Endothelial cell of umbilical vein (primary cell): ENCODE results near the gene PPCDC. TPM values are rescaled to one million over a fixed set of nuclear protein-coding genes. Genes with fewer than 3 reads are reported as not detected.

Experiments
- BruUV-seq: library from RNA; stranded (reverse); fragments of 400-500 nt; replicated peaks from 2 replicates; lab custom pipeline; 2021; lab: Mats Ljungman, UMichigan
- CTCF ChIA-PET: fragments of 300-600, 350-600 bp; sonication (Branson Sonifier 250); formaldehyde crosslinking; loops from one replicate; lab custom pipeline; 2021; ENCODE audit warnings: antibody characterized with exemption, inconsistent platforms; lab: Charles Lee
- POLR2A ChIA-PET: fragments of 300-600, 350-600 bp; sonication (Branson Sonifier 250); formaldehyde crosslinking; loops from one replicate; lab custom pipeline; 2021; ENCODE audit warnings: antibody characterized with exemption, inconsistent platforms; lab: Charles Lee
- DNase-seq: peaks from one replicate; pipeline ENCODE4 v3.0.0-alpha.2; 2011; ENCODE audit warnings: low read depth, low spot score
- FAIRE-seq: peaks from 2 replicates; lab custom pipeline; 2011; peaks lifted over from hg19 to GRCh38; lab: Jason Lieb, UNC
- H2AFZ ChIP-seq: 2 replicates; pipeline ENCODE4 v1.6.0; 2012; ENCODE audit warnings: low read depth, low read length, control low read depth, inconsistent platforms
- H3K27ac ChIP-seq: 2 replicates; pipeline ENCODE4 v1.5.1; 2011; ENCODE audit warnings: low read depth, mild to moderate bottlenecking, control low read depth, low read length, moderate library complexity; ENCODE audit not compliant: insufficient read depth
- H3K27me3 ChIP-seq, 2 experiments: 2 replicates each; pipeline versions ENCODE4 v1.6.0 to v1.6.1; 2011; ENCODE audit warnings: low read length in 2 of 2, mixed read lengths in 1 of 2; ENCODE audit not compliant: control insufficient read depth in 2 of 2, insufficient read depth in 2 of 2
- H3K36me3 ChIP-seq, 2 experiments: 2 replicates in 1 of 2; 3 replicates in 1 of 2; pipeline ENCODE4 v1.5.1; 2011; ENCODE audit warnings: low read length in 2 of 2, mild to moderate bottlenecking in 1 of 2, moderate library complexity in 1 of 2; ENCODE audit not compliant: control insufficient read depth in 2 of 2, insufficient read depth in 2 of 2; ENCODE audit errors: extremely low read depth in 1 of 2
- H3K4me1 ChIP-seq: 3 replicates; pipeline ENCODE4 v1.5.1; 2011; ENCODE audit warnings: mild to moderate bottlenecking, low read length; ENCODE audit not compliant: control insufficient read depth, insufficient read depth; ENCODE audit errors: extremely low read depth
- H3K4me2 ChIP-seq: 2 replicates; pipeline ENCODE4 v1.6.1; 2011; ENCODE audit warnings: low read length, control low read depth, mixed read lengths; ENCODE audit not compliant: insufficient read depth
- H3K4me3 ChIP-seq, 3 experiments: fragments of 200-600 bp in 1 of 3; sonication (generic), shearing (Covaris generic) in 1 of 3; replicated peaks in 1 of 3; 2 replicates each; pipeline ENCODE4 v1.5.1; 2011 to 2016; ENCODE audit warnings: control low read depth in 3 of 3, low read length in 3 of 3, mild to moderate bottlenecking in 2 of 3, inconsistent platforms in 1 of 3, low read depth in 1 of 3, moderate library complexity in 1 of 3; ENCODE audit not compliant: insufficient read depth in 1 of 3
- H3K79me2 ChIP-seq: 2 replicates; pipeline ENCODE4 v1.6.0; 2012; ENCODE audit warnings: low read length, inconsistent platforms; ENCODE audit not compliant: control insufficient read depth, insufficient read depth
- H3K9ac ChIP-seq: replicated peaks from 2 replicates; pipeline ENCODE3; 2011; ENCODE audit warnings: low read length, control low read depth; ENCODE audit not compliant: insufficient read depth; ENCODE audit errors: extremely low read depth
- H3K9me1 ChIP-seq: replicated peaks from 3 replicates; pipeline ENCODE4 v1.6.0; 2011; ENCODE audit warnings: mild to moderate bottlenecking, low read length; ENCODE audit not compliant: control insufficient read depth, insufficient read depth; ENCODE audit errors: extremely low read depth
- H3K9me3 ChIP-seq: replicated peaks from 2 replicates; pipeline ENCODE4 v1.5.1; 2012; ENCODE audit warnings: low read length, inconsistent platforms; ENCODE audit not compliant: control insufficient read depth, insufficient read depth
- H4K20me1 ChIP-seq: replicated peaks from 2 replicates; pipeline ENCODE3; 2011; ENCODE audit warnings: mild to moderate bottlenecking, low read length; ENCODE audit not compliant: control insufficient read depth, insufficient read depth; ENCODE audit errors: extremely low read depth
- FOS ChIP-seq: IDR thresholded peaks from 2 replicates; pipeline ENCODE4 v1.6.1; 2011; ENCODE audit warnings: mild to moderate bottlenecking, low read length, moderate library complexity, borderline replicate concordance; ENCODE audit not compliant: insufficient read depth
- JUN ChIP-seq: IDR thresholded peaks from 2 replicates; pipeline ENCODE4 v1.6.1; 2011; ENCODE audit warnings: borderline replicate concordance, low read depth; ENCODE audit not compliant: insufficient read length, insufficient read depth
- MYC ChIP-seq: IDR thresholded peaks from one replicate; pipeline ENCODE4 v1.6.1; 2011; ENCODE audit warnings: mild to moderate bottlenecking, low read depth, low read length
- POLR2A ChIP-seq: IDR thresholded peaks from 2 replicates; pipeline ENCODE4 v1.6.1; 2012; ENCODE audit warnings: low read depth, mild to moderate bottlenecking, control low read depth, low read length
- dilution Hi-C: fragments of 300-500 bp; cut with MboI; formaldehyde crosslinking; loops from one replicate; pipeline ENCODE4 v1.15.0; 2019; ENCODE audit warnings: low sequenced_read_pairs; ENCODE audit not compliant: extremely low pct_ligation_motif_present
- intact Hi-C: fragments of 100-400 bp; cut with micrococcal nuclease; formaldehyde crosslinking; loops from one replicate; pipeline ENCODE4 v1.10.0; 2022
- polyA plus RNA-seq, 4 experiments: library from polyadenylated mRNA; depleted of rRNA in 3 of 4; stranded (reverse) in 3 of 4; unstranded in 1 of 4; fragments of >200 nt; gene quantifications; 2 replicates each; pipeline versions ENCODE4 v1.2.1 to v1.2.3, GENCODE V29; 2011 to 2012; ENCODE audit warnings: missing spikeins in 1 of 4
- total RNA-seq: library from RNA; stranded (reverse); gene quantifications from 2 replicates; pipeline ENCODE4 v1.2.3, GENCODE V29; 2021

Gene PPCDC
- total and polyA plus RNA-seq, 2 donors (not counting 3 experiments of a cell fraction or from before 2014, with no cell fraction given): 14.5 to 21.4 TPM

DNA sequence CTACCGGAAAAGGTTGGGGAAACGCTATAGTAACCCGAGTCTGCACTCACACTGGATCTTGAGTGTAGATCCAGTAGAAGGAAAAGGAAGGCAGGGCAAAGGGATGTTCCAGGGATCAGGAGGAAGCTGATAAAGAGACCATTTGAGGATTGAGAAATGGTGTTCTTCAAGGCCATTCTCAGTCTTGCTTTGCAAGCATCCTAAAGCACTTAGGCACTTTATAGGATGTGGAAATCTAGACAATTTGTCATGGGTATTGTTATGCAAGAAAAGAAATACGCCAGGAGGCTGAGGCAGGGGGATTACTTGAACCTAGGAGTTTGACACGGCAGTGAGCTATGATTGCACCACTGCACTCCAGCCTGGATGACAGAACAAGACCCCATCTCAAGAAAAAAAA, 41.2 kb upstream of the PPCDC start:
- Histone ChIP-seq H3K9me1 (no peaks in the 10 kb centered on the region), H3K4me1 (peaks cover 4% of the 10 kb centered on the region), H3K27ac (no peak overlapping the region), H2AFZ (no peak overlapping the region), H3K27me3 (peaks cover 2 to 3% of the 10 kb centered on the region in 2 experiments), H3K4me2 (no peak overlapping the region), H3K36me3 (no peaks in the 10 kb centered on the region), H4K20me1 (no peaks in the 10 kb centered on the region), H3K9me3 (no peaks in the 10 kb centered on the region), H3K9ac (no peak overlapping the region), H3K4me3 (no peak overlapping the region), H3K79me2 (no peaks in the 10 kb centered on the region)
- CTCF ChIA-PET: no interaction called here
- BruUV-seq: no TSS peak
- TF ChIP-seq POLR2A: no peak
- TF ChIP-seq MYC: no peak
- no peak for TF ChIP-seq JUN
- intact Hi-C loops: no loop called here
- dilution Hi-C loops: no loop called here
- FAIRE-seq (no peak), DNase-seq (no peak)
- POLR2A ChIA-PET: no interaction called here

GRCh38 chr15:74983725-74984231, 39.6 kb upstream of the PPCDC start:
- no peak overlapping the region for H3K27ac ChIP-seq
- H4K20me1 ChIP-seq: no peaks in the 10 kb centered on the region
- no peak overlapping the region for H3K4me2 ChIP-seq
- FAIRE-seq: no peak
- TF ChIP-seq FOS (peak; percentile 74), JUN (peak; percentile 45), POLR2A (no peak)
- no peaks in the 10 kb centered on the region for H3K9me3 ChIP-seq
- H3K9ac ChIP-seq: no peak overlapping the region
- BruUV-seq: no TSS peak
- ChIA-PET CTCF (no interaction called here), POLR2A (no interaction called here)
- intact Hi-C loops: no loop called here
- dilution Hi-C loops: no loop called here
- peaks cover 4% of the 10 kb centered on the region for H3K4me1 ChIP-seq
- no peaks in the 10 kb centered on the region for H3K9me1 ChIP-seq
- no peak overlapping the region for H2AFZ ChIP-seq
- H3K36me3 ChIP-seq: no peaks in the 10 kb centered on the region
- H3K27me3 ChIP-seq: peaks cover 2 to 3% of the 10 kb centered on the region in 2 experiments
- DNase-seq: no peak
- no peak overlapping the region for H3K4me3 ChIP-seq
- H3K79me2 ChIP-seq: no peaks in the 10 kb centered on the region
